OCI-LY1 (cell line): Measurements from ENCODE around the gene XAGE1B.
"Not testable (repeated sequence)": the region's sequence is repeated elsewhere in the genome, so short reads cannot be mapped to it uniquely, and the experiment has no call there.

Source experiments
- H2AFZ ChIP-seq: fragments of 200-600 bp; sonication (generic), shearing (Covaris generic); 2 replicates; pipeline ENCODE4 v1.6.0; 2014; ENCODE audit warnings: antibody characterized with exemption, mild to moderate bottlenecking, low read length
- H3F3A ChIP-seq: fragments of 200-600 bp; sonication (generic), shearing (Covaris generic); 2 replicates; pipeline ENCODE4 v1.6.0; 2014; ENCODE audit warnings: mild to moderate bottlenecking, antibody characterized with exemption, low read length, moderate library complexity; ENCODE audit not compliant: insufficient read depth
- H3K27ac ChIP-seq: fragments of 200-600 bp; sonication (generic); 2 replicates; pipeline ENCODE4 v1.5.1; 2014; ENCODE audit warnings: low read length, mixed run types, mild to moderate bottlenecking, low read depth; ENCODE audit not compliant: poor library complexity, severe bottlenecking
- H3K27me3 ChIP-seq: fragments of 200-600 bp; sonication (generic); 2 replicates; pipeline ENCODE4 v1.6.0; 2014; ENCODE audit warnings: antibody characterized with exemption, mild to moderate bottlenecking, low read length, moderate library complexity; ENCODE audit not compliant: insufficient read depth
- H3K36me3 ChIP-seq: fragments of 200-600 bp; sonication (generic); 2 replicates; pipeline ENCODE4 v1.6.1; 2014; ENCODE audit warnings: mild to moderate bottlenecking, antibody characterized with exemption, low read length, moderate library complexity, mixed read lengths; ENCODE audit not compliant: insufficient read depth
- H3K4me1 ChIP-seq: fragments of 200-600 bp; sonication (generic); 2 replicates; pipeline ENCODE4 v1.5.1; 2014; ENCODE audit warnings: mild to moderate bottlenecking, low read length, moderate library complexity; ENCODE audit not compliant: insufficient read depth, severe bottlenecking
- H3K4me2 ChIP-seq: fragments of 200-600 bp; sonication (generic), shearing (Covaris generic); 2 replicates; pipeline ENCODE4 v1.6.1; 2014; ENCODE audit warnings: low read length
- H3K4me3 ChIP-seq: fragments of 200-600 bp; sonication (generic); 2 replicates; pipeline ENCODE4 v1.5.1; 2014; ENCODE audit warnings: low read length, low read depth, mild to moderate bottlenecking, mixed read lengths; ENCODE audit not compliant: poor library complexity, severe bottlenecking
- H3K79me2 ChIP-seq: fragments of 200-600 bp; shearing (Covaris generic); 2 replicates; pipeline ENCODE4 v1.6.1; 2016; ENCODE audit warnings: mixed run types, low read length, mixed read lengths; ENCODE audit not compliant: insufficient read depth
- H3K9ac ChIP-seq: fragments of 200-600 bp; sonication (generic), shearing (Covaris generic); 2 replicates; pipeline ENCODE4 v1.6.1; 2014; ENCODE audit warnings: mild to moderate bottlenecking, low read length, mixed read lengths
- H3K9me2 ChIP-seq: fragments of 200-600 bp; sonication (generic), shearing (Covaris generic); 2 replicates; pipeline ENCODE4 v1.6.1; 2014; ENCODE audit warnings: low read depth, mild to moderate bottlenecking, low read length, mixed read lengths
- H3K9me3 ChIP-seq: fragments of 200-600 bp; shearing (Covaris generic); 2 replicates; pipeline ENCODE4 v1.6.1; 2014; ENCODE audit warnings: low read length, mixed read lengths
- H4K20me1 ChIP-seq: fragments of 200-600 bp; sonication (generic), shearing (Covaris generic); 2 replicates; pipeline ENCODE4 v1.6.0; 2016; ENCODE audit warnings: mild to moderate bottlenecking, low read length; ENCODE audit not compliant: insufficient read depth
- CTCF ChIP-seq: fragments of 200-600 bp; sonication (generic), shearing (Covaris generic); IDR thresholded peaks from 2 replicates; pipeline ENCODE4 v1.5.1; 2017; ENCODE audit warnings: mild to moderate bottlenecking, antibody characterized with exemption, low read length, moderate library complexity, mixed read lengths
- EZH2 ChIP-seq: fragments of 200-600 bp; sonication (generic), shearing (Covaris generic); IDR thresholded peaks from 2 replicates; pipeline ENCODE4 v1.8.0; 2017; ENCODE audit warnings: borderline replicate concordance, mixed run types, mild to moderate bottlenecking, antibody characterized with exemption, low read length, moderate library complexity, mixed read lengths

The XAGE1B gene

GRCh38 chrX:52516987-52517325 is at the start of gene XAGE1B:
Gene XAGE1B (minus strand): TSS chrX:52517063. CDS start chrX:52515527, 1,536 bp downstream.
- H3K4me3 ChIP-seq, H3K9me3 ChIP-seq, H3K9me2 ChIP-seq, H3F3A ChIP-seq, H2AFZ ChIP-seq, H4K20me1 ChIP-seq, H3K9ac ChIP-seq, H3K79me2 ChIP-seq, H3K36me3 ChIP-seq, H3K4me1 ChIP-seq, H3K4me2 ChIP-seq, H3K27ac ChIP-seq, H3K27me3 ChIP-seq: not testable (repeated sequence)

- Histone ChIP-seq H3K27me3 (no peaks in the 10 kb centered on the region), H3F3A (no peaks in the 10 kb centered on the region), H3K27ac (no peak overlapping the region), H3K4me3 (no peak overlapping the region), H3K9me2 (no peaks in the 10 kb centered on the region), H3K79me2 (no peaks in the 10 kb centered on the region), H2AFZ (no peak overlapping the region), H3K9me3 (no peaks in the 10 kb centered on the region), H3K36me3 (no peaks in the 10 kb centered on the region), H4K20me1 (no peaks in the 10 kb centered on the region), H3K4me2 (no peak overlapping the region), H3K9ac (no peak overlapping the region), H3K4me1 (no peaks in the 10 kb centered on the region)
- TF ChIP-seq CTCF, result no peak
- no peak for TF ChIP-seq EZH2
These were observed 46.2 kb upstream of the XAGE1B start for GRCh38 chrX:52563105-52563504.

- H4K20me1 ChIP-seq, result no peaks in the 10 kb centered on the region
- no peaks in the 10 kb centered on the region for H3K27me3 ChIP-seq
- H3K27ac ChIP-seq, result no peak overlapping the region
- no peaks in the 10 kb centered on the region for H3K4me1 ChIP-seq
- no peak overlapping the region for H3K9ac ChIP-seq
- TF ChIP-seq CTCF, result no peak
- no peak for TF ChIP-seq EZH2
- no peak overlapping the region for H3K4me3 ChIP-seq
- H3F3A ChIP-seq, result no peaks in the 10 kb centered on the region
- no peaks in the 10 kb centered on the region for H3K9me3 ChIP-seq
- H3K4me2 ChIP-seq, result no peak overlapping the region
- H2AFZ ChIP-seq, result no peak overlapping the region
- H3K36me3 ChIP-seq, result no peaks in the 10 kb centered on the region
- no peaks in the 10 kb centered on the region for H3K79me2 ChIP-seq
- H3K9me2 ChIP-seq, result no peaks in the 10 kb centered on the region
These were observed 41.3 kb upstream of the XAGE1B start for GRCh38 chrX:52558140-52558539.

- H3K27me3 ChIP-seq, result no peaks in the 10 kb centered on the region
These were observed 39.9 kb upstream of the XAGE1B start for GRCh38 chrX:52556741-52557140.

More at GRCh38 chrX:52556741-52557140, 39.9 kb upstream of the XAGE1B start:
- no peak overlapping the region for H3K9ac ChIP-seq
- H3F3A ChIP-seq, result no peaks in the 10 kb centered on the region
- no peak overlapping the region for H3K4me2 ChIP-seq
- H3K4me3 ChIP-seq, result no peak overlapping the region
- no peaks in the 10 kb centered on the region for H3K4me1 ChIP-seq
- TF ChIP-seq CTCF, result no peak
- no peak for TF ChIP-seq EZH2
- H2AFZ ChIP-seq, result no peak overlapping the region
- H3K9me2 ChIP-seq, result no peaks in the 10 kb centered on the region
- H3K36me3 ChIP-seq, result no peaks in the 10 kb centered on the region
- H3K9me3 ChIP-seq, result no peaks in the 10 kb centered on the region
- H3K79me2 ChIP-seq, result no peaks in the 10 kb centered on the region
- no peak overlapping the region for H3K27ac ChIP-seq
- H4K20me1 ChIP-seq, result no peaks in the 10 kb centered on the region
